ENCODE data around the gene MDC1. TPM values are rescaled to one million over a fixed set of nuclear protein-coding genes. Genes with fewer than 3 reads are reported as not detected.

The MDC1 gene
- total RNA-seq, 1 donor from 2014 or later = 51.7 TPM

DNA sequence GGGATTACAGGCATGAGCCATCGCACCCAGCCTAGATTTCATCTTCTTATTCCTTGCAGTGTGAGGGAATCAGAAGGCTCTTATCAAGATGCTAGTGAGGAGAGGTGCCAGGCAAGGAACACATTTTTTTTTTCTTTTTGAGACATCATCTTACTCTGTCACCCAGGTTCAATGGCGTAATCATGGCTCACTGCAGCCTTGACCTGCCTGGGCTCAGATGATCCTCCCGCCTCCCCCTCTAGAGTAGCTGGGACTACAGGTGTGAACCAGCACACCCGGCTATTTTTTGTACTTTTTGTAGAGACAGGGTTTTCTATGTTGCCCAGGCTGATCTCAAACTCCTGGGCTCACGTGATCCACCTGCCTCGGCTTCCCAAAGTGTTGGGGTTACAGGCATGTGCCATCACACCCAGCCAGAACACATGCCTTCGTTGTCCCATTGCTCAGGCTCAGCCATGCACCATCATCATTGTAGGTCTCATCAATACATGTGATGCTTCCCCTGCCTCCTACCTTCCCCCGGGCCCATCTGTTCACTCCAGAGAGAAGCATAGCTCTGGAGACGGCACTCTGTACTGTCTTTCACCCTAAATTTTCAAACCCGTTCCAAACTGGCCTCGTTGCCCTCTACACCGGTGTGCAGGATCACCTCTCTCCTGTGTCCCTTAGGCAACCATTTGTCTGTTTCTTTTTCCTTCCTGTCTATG is 15.3 kb upstream of the MDC1 start:
- Mint-ChIP-seq H3K9me3 (ENCODE audit: unreplicated experiment) (no peaks in the 10 kb centered on the region), H3K4me3 (ENCODE audit: unreplicated experiment) (peak overlapping the region; percentile 37), H3K4me1 (ENCODE audit: unreplicated experiment) (peaks cover 8% of the 10 kb centered on the region), H3K27me3 (ENCODE audit: unreplicated experiment) (peaks cover 6% of the 10 kb centered on the region), H3K36me3 (ENCODE audit: low read depth, unreplicated experiment) (peaks cover 29% of the 10 kb centered on the region), H3K27ac (ENCODE audit: unreplicated experiment) (no peak overlapping the region)
- DNase-seq (ENCODE audit: low spot score) = no peak
- no peak for TF ChIP-seq CTCF (IDR thresholded peaks at IDR 0.05; ENCODE audit: unreplicated experiment)

GRCh38 chr6:30730601-30731435 is 13.7 kb upstream of the MDC1 start:
- Mint-ChIP-seq H3K27ac (ENCODE audit: unreplicated experiment) (no peak overlapping the region), H3K9me3 (ENCODE audit: unreplicated experiment) (no peaks in the 10 kb centered on the region), H3K27me3 (ENCODE audit: unreplicated experiment) (peaks cover 4% of the 10 kb centered on the region), H3K36me3 (ENCODE audit: low read depth, unreplicated experiment) (peaks cover 23% of the 10 kb centered on the region), H3K4me1 (ENCODE audit: unreplicated experiment) (peaks cover 3% of the 10 kb centered on the region), H3K4me3 (ENCODE audit: unreplicated experiment) (no peak overlapping the region)
- no peak for TF ChIP-seq CTCF (IDR thresholded peaks at IDR 0.05; ENCODE audit: unreplicated experiment)
- peak; percentile 64 for DNase-seq (ENCODE audit: low spot score)

DNA sequence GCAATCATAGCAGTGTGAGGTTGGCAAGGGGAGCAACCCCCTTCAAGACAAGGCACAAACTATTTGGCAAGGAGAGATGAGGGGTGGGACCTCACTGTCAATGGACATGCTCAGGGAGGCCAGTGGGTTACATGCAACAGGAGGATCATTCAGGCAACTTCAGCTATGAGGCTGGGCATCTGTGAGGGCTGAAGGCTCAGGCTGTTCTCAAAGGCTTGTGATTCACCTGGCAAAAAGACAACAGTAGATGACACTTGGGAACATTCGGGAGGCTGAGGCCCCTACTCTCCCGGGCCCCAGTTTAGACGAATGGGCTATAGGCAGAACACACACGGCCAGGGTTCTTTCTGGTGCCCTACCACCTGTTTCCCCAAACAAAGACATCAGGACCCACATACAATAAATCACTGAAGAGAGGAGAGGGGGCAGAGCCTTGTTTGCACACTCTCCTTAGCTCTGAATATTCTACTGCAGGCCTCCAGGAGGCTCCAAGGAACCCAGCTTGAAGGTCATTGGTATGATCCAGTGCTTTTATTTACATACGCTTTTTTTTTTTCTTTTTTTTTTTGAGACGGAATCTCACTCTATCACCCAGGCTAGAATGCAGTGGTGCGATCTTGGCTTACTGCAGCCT is 11.0 kb upstream of the MDC1 start:
- no peak for TF ChIP-seq CTCF (IDR thresholded peaks at IDR 0.05; ENCODE audit: unreplicated experiment)
- no peak overlapping the region for H3K4me3 Mint-ChIP-seq (ENCODE audit: unreplicated experiment)
- peaks cover 42% of the 10 kb centered on the region for H3K36me3 Mint-ChIP-seq (ENCODE audit: low read depth, unreplicated experiment)
- peaks cover 19% of the 10 kb centered on the region for H3K27me3 Mint-ChIP-seq (ENCODE audit: unreplicated experiment)
- no peaks in the 10 kb centered on the region for H3K9me3 Mint-ChIP-seq (ENCODE audit: unreplicated experiment)
- H3K27ac Mint-ChIP-seq (ENCODE audit: unreplicated experiment) = peak overlapping the region; percentile 48
- H3K4me1 Mint-ChIP-seq (ENCODE audit: unreplicated experiment) = peaks cover 24% of the 10 kb centered on the region
- no peak for DNase-seq (ENCODE audit: low spot score)

DNA sequence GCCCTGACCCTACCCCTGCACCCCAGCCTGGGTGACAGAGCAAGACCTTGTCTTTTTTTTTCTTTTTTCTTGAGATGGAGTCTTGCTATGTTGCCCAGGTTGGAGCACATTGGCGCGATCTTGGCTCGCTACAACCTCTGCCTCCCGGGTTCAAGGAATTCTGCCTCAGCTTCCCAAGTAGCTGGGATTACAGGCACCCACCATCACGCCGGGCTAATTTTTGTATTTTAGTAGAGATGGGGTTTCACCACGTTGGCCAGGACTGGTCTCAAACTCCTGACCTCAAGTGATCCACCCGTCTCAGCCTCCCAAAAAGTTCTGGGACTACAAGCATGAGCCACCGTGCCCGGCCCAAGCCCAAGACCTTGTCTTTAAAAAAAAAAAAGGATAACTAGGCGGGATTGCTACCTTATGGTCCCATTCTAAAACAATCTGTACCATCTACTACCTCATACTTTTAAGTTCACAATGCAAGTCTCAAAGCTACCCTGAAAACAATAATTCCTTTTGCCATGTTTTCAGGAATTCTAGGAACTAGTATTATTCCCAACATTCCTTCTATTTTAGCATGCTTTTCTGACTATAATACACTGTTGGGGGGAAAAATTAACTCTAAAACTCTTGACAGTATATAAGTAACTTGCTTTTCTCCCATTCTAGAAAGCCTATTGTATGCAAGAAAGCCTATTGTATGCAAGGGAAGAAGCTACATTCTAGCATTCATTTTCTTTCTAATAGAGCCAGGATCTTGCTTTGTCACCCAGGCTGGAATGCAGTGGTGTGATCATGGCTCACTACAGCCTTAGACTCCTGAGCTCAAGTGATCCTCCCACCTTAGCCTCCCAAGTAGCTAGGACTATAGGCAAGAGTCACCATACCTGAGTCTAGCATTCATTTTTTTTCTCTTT is 9.7 kb upstream of the MDC1 start:
- no peak overlapping the region for H3K4me3 Mint-ChIP-seq (ENCODE audit: unreplicated experiment)
- DNase-seq (ENCODE audit: low spot score) = no peak
- H3K9me3 Mint-ChIP-seq (ENCODE audit: unreplicated experiment) = no peaks in the 10 kb centered on the region
- H3K27me3 Mint-ChIP-seq (ENCODE audit: unreplicated experiment) = peaks cover 20% of the 10 kb centered on the region
- H3K36me3 Mint-ChIP-seq (ENCODE audit: low read depth, unreplicated experiment) = peaks cover 47% of the 10 kb centered on the region
- H3K27ac Mint-ChIP-seq (ENCODE audit: unreplicated experiment) = no peak overlapping the region
- H3K4me1 Mint-ChIP-seq (ENCODE audit: unreplicated experiment) = peaks cover 29% of the 10 kb centered on the region
- no peak for TF ChIP-seq CTCF (IDR thresholded peaks at IDR 0.05; ENCODE audit: unreplicated experiment)
